ENCODE measurements around the gene RCOR2. TPM values are rescaled to one million over a fixed set of nuclear protein-coding genes. Genes with fewer than 3 reads are reported as not detected.

The RCOR2 gene
- total RNA-seq, 2 donors from 2014 or later: 0.64 to 3.3 TPM

- intact Hi-C loops (cut with DNase I): no loop called here
- no peaks in the 10 kb centered on the region for H3K9me3 ChIP-seq
- WGBS: 89% methylated on average over 8 of the region's 8 CpGs
- H3K36me3 ChIP-seq: no peaks in the 10 kb centered on the region
- no peak overlapping the region for H3K4me3 ChIP-seq
- no peak for DNase-seq (ENCODE audit: low spot score)
- peaks cover 27% of the 10 kb centered on the region for H3K4me1 ChIP-seq (replicated peaks)
- H3K27me3 ChIP-seq (replicated peaks; ENCODE audit: insufficient read depth): no peaks in the 10 kb centered on the region
- no peak overlapping the region for H3K27ac ChIP-seq
- TF ChIP-seq POLR2AphosphoS5 (IDR thresholded peaks at IDR 0.05): no peak
Measured at GRCh38 chr11:63875506-63876065, 41.4 kb downstream of the RCOR2 start.

DNA sequence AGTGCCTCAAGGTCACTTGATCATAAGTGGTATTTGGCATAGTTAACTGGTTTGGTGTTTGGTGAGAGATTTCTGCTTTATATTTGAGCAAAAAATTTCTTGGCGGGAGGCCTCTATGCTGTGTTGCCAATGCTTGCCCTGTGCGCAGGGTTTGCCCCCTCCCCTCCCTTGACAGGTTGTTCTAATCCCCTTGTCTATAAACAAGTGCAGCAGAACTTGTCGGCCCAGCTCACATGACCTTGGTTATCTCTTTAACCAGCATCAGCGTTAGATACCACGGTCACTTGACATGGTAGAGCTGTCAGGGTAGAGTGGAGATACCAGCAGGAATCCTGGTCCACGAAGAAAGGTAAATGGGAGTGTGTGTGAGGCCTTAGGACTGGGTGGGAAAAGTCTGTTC is 42.5 kb downstream of the RCOR2 start:
- Histone ChIP-seq H3K4me3 (no peak overlapping the region), H3K27ac (peak overlapping the region; percentile 13 to 83), H3K27me3 (replicated peaks; ENCODE audit: insufficient read depth) (no peaks in the 10 kb centered on the region), H3K36me3 (no peaks in the 10 kb centered on the region), H3K4me1 (replicated peaks) (peaks cover 34% of the 10 kb centered on the region), H3K9me3 (no peaks in the 10 kb centered on the region)
- DNase-seq (ENCODE audit: low spot score): peak; percentile 20
- intact Hi-C loops (cut with DNase I): no loop called here
- peak; percentile 39 for TF ChIP-seq POLR2AphosphoS5 (IDR thresholded peaks at IDR 0.05)
- TF ChIP-seq POLR2A (IDR thresholded peaks at IDR 0.05): no peak
- TF ChIP-seq, protein P1, sequence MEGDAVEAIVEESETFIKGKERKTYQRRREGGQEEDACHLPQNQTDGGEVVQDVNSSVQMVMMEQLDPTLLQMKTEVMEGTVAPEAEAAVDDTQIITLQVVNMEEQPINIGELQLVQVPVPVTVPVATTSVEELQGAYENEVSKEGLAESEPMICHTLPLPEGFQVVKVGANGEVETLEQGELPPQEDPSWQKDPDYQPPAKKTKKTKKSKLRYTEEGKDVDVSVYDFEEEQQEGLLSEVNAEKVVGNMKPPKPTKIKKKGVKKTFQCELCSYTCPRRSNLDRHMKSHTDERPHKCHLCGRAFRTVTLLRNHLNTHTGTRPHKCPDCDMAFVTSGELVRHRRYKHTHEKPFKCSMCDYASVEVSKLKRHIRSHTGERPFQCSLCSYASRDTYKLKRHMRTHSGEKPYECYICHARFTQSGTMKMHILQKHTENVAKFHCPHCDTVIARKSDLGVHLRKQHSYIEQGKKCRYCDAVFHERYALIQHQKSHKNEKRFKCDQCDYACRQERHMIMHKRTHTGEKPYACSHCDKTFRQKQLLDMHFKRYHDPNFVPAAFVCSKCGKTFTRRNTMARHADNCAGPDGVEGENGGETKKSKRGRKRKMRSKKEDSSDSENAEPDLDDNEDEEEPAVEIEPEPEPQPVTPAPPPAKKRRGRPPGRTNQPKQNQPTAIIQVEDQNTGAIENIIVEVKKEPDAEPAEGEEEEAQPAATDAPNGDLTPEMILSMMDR (IDR thresholded peaks at IDR 0.05): no peak
- 28% methylated on average over 6 of the region's 6 CpGs for WGBS

DNA sequence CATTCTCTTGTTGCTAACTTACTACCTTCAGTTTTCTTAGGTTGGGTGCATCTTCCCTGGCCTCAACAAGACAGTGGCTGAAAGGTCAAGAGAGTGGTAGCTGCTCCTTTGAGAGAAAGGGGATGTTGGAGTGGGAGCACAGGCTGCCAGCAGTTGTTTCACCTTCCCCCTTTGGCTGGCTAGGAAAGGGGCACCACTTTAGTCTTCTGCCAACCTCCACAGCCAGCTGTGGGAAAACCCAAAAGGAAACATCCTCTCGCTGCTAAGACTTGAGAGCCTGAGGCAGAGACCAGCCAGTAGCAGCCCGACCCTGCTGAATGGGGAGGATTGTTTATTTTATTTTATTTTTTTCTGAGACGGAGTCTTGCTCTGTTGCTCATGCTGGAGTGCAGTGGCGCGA is 43.7 kb downstream of the RCOR2 start:
- WGBS: 40% methylated on average over 5 of the region's 5 CpGs
- H3K4me1 ChIP-seq (replicated peaks): peaks cover 40% of the 10 kb centered on the region
- H3K27ac ChIP-seq: peak overlapping the region; percentile 39 to 83
- H3K9me3 ChIP-seq: no peaks in the 10 kb centered on the region
- no peak for DNase-seq (ENCODE audit: low spot score)
- intact Hi-C loops (cut with DNase I): no loop called here
- no peaks in the 10 kb centered on the region for H3K27me3 ChIP-seq (replicated peaks; ENCODE audit: insufficient read depth)
- H3K36me3 ChIP-seq: no peaks in the 10 kb centered on the region
- TF ChIP-seq, protein P1 (IDR thresholded peaks at IDR 0.05): no peak
- TF ChIP-seq POLR2AphosphoS5 (IDR thresholded peaks at IDR 0.05) (no peak), POLR2A (IDR thresholded peaks at IDR 0.05) (no peak)
- H3K4me3 ChIP-seq: no peak overlapping the region

DNA sequence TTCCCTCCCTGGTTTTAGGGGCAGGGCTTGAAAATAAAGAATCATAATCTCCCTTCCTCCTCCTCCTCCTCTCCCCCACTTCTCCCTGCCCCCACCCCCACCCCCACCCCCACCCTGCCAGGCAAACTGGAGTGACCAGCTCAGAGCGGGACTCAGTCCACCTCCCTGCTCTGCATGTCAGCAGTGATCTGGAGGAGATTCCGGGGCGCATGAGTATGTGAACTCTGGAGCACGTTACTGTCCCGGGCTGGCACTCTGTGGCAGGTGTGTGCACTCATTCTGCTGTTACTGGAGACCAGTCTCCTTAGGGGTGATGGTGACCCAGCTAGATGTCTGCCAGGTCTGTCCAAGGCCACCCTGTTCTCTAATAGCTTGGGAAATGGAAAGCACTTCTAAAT is 44.2 kb downstream of the RCOR2 start:
- intact Hi-C loops (cut with DNase I): no loop called here
- peak overlapping the region; percentile 39 to 83 for H3K27ac ChIP-seq
- TF ChIP-seq, protein P1 (IDR thresholded peaks at IDR 0.05): no peak
- peaks cover 41% of the 10 kb centered on the region for H3K4me1 ChIP-seq (replicated peaks)
- 41% methylated on average over 5 of the region's 5 CpGs for WGBS
- no peaks in the 10 kb centered on the region for H3K27me3 ChIP-seq (replicated peaks; ENCODE audit: insufficient read depth)
- H3K4me3 ChIP-seq: peak overlapping the region in 1 of 2 donors; percentile 11
- peak; percentile 38 for DNase-seq (ENCODE audit: low spot score)
- no peaks in the 10 kb centered on the region for H3K9me3 ChIP-seq
- no peaks in the 10 kb centered on the region for H3K36me3 ChIP-seq

DNA sequence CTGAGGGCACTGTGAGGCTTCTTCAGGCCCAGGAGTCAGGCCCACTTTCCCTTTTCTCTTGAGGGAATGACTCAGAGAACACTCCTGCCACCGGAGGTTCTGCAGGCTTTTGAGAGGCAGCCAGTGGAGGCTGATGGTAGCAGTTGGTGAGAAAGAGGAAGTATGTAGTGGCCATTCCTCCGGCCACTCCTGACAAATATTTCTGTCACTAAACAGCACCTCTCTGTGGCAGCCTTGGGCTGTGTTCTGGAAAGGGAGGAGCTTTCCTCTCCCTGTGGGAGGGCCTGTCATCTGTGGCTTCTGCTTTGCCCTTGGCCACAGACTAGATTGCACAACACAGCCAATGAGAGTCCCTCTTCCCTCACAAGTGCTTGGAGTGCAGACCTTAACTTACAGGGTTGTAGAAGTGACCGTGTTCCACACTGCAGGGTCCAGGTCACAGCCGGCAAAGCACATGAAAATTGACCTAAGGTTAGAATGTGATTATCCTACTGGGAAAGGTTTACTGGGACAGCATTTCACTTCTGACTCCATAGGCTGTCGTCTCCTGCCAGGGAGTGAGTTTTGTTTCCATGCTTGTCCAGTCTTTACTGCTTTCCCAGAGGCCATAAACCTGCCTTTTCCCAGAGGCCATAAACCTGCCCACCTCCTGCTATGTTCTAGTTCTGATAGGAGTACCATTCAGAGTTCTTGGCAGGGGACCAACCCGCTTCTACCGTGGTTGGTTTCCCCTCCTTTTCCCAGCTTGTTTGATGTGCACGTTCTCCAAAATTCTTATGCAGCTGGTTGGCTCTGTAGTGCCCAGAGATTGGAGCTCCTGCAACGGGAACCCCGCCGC is 44.8 kb downstream of the RCOR2 start:
- H3K4me1 ChIP-seq (replicated peaks): peaks cover 44% of the 10 kb centered on the region
- DNase-seq (ENCODE audit: low spot score): peak; percentile 92

More for the DNA sequence above, 44.8 kb downstream of the RCOR2 start:
- Histone ChIP-seq H3K36me3 (no peaks in the 10 kb centered on the region), H3K27me3 (replicated peaks; ENCODE audit: insufficient read depth) (no peaks in the 10 kb centered on the region), H3K4me3 (peak overlapping the region in 1 of 2 donors; percentile 11), H3K9me3 (no peaks in the 10 kb centered on the region), H3K27ac (peak overlapping the region; percentile 39 to 83)
- WGBS: 6% methylated on average over 11 of the region's 11 CpGs
- TF ChIP-seq, protein P1 (IDR thresholded peaks at IDR 0.05): peak in 3 of 4 experiments; percentile 59 to 85 (median 69)
- peak; percentile 40 for TF ChIP-seq POLR2A (IDR thresholded peaks at IDR 0.05)
- TF ChIP-seq POLR2AphosphoS5 (IDR thresholded peaks at IDR 0.05): peak; percentile 94
- intact Hi-C loops (cut with DNase I): no loop called here

Measured in prostate gland (tissue), 2 donors.